NOMO-1 treated with DMSO at 0.1 percent for 48 hours (cell line): Measurements from ENCODE around the gene MCAM.

ENCODE experiments used
- DNase-seq: peaks from one replicate; lab custom pipeline; 2025; ENCODE audit not compliant: unreplicated experiment; lab: John Stamatoyannopoulos, UW

The MCAM gene

GRCh38 chr11:119309411-119309810 is 7.5 kb downstream of the MCAM start:
- DNase-seq, result no peak

- DNase-seq, result no peak
Observed at GRCh38 chr11:119307974-119308373, 9.0 kb downstream of the MCAM start.

DNA sequence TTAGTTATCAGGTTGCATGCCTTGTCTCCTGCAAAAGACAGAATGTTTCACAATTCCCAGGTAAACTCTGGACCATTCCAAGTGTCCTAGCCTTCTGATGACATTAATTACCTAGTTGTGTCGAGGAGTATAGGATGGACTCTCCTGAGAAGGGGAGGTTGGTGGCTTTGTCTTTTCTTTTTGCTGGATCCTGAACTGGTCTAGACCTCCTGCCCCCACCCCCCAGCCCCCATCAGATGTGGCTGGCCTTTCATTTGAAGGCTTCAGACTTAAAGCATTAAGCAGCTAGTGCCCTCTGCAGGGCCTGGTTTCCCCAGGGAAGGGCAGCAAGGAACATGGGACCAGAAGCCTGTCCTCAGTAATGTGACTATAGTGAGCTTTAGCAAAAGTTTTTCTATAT is 9.7 kb downstream of the MCAM start:
- DNase-seq, result no peak

GRCh38 chr11:119306373-119306890 is 10.5 kb downstream of the MCAM start:
- DNase-seq, result no peak

GRCh38 chr11:119305556-119306372 is 11.2 kb downstream of the MCAM start:
- DNase-seq, result no peak

GRCh38 chr11:119303227-119303718 is 13.7 kb downstream of the MCAM start:
- DNase-seq, result no peak

DNA sequence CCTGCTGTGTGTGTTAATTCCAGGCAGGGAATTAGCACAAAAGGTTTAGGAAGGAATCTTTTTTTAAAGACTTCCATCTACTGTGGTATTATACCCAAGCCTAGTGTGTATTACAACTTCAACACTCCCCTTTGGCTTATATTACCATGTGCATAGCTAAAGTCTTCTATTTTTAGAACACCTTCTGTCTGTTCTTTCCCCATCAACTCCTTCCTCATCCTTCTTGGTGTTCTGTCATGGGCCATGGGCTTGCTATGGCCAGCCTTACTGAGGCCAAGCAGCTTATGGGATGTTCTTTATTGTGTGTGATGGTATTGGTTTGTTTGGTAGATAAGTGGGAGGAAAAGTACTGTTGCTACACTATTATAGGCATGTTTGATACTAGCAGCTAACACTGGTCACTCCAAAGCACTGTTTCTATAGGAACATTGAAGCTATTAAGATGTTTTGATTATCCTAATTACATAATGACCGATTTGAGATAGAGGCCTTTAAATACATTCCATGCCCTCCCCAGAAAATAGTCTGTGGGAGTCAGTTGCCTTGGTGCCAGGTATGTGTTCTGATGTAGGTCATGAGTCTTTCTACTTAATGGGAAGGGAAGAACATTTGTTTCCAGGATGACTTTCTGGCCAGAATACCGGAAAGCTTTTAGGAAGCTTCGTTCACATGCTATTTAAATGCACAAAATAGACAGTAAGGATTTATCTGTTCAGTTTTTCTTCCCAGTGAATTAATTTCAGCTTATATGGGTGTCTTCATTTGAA is 16.5 kb downstream of the MCAM start:
- no peak for DNase-seq

GRCh38 chr11:119299416-119299815 is 17.5 kb downstream of the MCAM start:
- no peak for DNase-seq

GRCh38 chr11:119298726-119299125 is 18.2 kb downstream of the MCAM start:
- DNase-seq, result no peak

DNA sequence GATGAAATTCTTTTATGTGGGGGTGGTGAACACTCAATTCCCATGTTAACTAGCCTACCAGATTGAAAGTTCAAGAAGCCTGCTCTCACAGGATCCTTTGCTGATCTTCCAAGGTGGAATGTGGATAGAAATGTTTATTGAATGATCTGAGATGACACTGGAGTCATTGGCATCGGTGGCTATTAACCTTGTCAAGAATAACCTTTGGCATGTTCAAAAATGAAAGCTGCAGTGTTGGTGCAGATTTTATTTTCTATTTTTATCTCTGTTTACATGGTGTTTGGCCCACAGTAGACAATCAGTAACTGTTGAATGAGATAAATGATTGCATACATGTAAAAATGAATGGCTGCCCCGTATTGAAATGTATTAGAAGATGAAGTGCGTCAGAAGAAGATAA is 19.0 kb downstream of the MCAM start:
- no peak for DNase-seq

DNA sequence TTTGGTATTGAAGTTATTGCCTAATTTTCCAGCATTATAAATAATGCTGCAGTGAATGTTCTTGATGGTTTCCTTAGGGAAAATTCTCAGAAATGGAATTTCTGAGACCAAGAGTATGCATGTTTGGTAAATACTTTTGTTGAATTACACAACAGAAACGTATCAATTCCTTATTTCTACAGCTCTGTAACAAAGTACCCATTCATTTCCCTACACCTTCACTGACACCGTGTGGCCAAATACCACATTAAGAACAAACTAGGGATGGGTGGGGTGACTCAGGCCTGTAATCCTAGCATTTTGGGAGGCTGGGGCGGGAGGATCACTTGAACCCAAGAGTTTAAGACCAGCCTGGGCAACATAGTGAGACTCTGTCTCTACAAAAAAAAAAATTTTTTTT is 21.8 kb downstream of the MCAM start:
- no peak for DNase-seq

GRCh38 chr11:119293461-119293860 is 23.5 kb downstream of the MCAM start:
- no peak for DNase-seq

DNA sequence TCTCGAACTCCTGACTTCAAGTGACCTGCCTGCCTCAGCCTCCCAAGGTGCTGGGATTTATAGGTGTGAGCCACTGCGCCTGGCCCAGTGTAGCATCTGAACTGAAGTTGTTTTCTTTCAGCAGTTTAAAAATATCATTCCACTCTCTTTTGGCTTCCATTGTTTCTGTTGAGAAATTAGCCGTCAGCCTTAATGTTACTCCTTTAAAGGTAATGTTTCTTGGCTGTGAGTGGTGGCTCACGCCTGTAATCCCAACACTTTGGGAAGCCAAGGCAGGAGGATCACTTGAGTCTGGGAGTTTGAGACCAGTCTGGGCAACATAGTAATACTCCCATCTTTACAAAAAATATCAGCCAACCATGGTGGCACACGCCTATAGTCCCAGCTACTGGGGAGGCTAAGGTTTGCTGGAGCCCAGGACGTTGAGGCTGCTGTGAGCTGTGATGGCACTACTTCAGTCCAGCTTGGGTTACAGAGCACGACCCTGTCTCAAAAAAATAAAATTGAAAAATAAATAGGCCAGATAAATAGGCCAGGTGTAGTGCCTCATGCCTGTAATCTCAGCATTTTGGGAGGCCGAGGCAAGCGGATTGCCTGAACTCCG is 25.9 kb downstream of the MCAM start:
- DNase-seq, result no peak

DNA sequence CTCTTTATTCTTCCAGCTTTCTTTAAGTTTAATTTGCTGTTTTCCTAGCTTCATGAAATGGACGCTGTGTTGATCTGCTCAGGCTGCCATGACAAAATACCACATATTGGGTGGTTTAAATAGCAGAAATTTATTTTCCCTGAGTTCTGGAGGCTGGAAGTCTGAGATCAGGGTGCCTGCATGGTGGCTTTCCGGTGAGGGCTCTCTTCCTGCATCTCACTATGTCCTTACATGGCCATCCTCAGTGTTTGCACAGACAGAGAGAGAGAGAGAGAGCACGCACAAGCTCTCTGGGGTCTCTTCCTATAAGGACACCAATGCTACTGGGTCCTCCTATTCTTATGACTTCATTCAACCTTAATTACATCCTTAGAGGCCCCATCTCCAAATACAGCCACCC is 28.7 kb downstream of the MCAM start:
- no peak for DNase-seq

- no peak for DNase-seq
Observed at GRCh38 chr11:119285431-119285830, 31.5 kb downstream of the MCAM start.

GRCh38 chr11:119284344-119285157 is 32.4 kb downstream of the MCAM start:
- peak; percentile 31 for DNase-seq

DNA sequence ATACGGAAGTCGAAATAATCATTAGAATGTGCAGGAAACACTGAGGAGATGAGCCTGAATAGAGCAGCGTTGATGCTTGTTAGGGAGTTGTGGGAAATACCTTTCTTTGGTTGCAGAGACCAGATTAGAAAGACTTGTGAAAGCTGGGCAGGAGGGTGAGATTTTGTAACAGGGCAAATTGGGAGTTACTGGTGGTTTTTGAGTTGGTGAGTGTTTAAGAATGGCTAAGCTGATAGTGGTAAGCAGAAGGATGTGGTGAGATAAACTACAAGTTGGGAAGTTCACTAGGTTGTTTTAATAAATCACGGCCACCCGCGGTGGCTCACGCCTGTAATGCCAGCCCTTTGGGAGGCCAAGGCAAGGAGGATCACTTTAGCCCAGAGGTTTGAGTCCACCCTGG is 34.4 kb downstream of the MCAM start:
- no peak for DNase-seq

GRCh38 chr11:119277660-119278059 is 39.3 kb downstream of the MCAM start:
- no peak for DNase-seq

GRCh38 chr11:119273721-119274120 is 43.2 kb downstream of the MCAM start:
- DNase-seq, result no peak

DNA sequence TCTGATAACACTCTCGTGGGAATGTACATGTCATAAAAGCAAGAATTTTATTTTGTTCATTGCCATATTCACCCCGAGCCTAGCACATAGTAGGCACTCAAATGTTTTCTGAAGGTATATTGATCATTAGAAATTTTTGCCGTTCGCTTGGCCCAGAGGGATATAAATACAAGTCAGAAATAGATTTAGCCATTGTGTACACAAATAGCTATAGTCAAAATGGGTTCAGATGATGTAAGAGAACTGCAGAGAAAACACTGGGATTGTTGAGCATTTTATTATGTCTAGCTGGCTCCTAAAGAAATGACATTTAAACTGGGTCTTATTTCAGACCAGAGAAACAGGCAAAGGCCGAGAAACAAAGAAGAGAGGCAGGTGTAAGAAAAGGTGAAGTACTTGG is 49.3 kb downstream of the MCAM start:
- DNase-seq, result no peak
